ENCODE measurements around the gene LRIT3. TPM values are rescaled to one million over a fixed set of nuclear protein-coding genes. Genes with fewer than 3 reads are reported as not detected.

The LRIT3 gene
- polyA plus RNA-seq, 10 donors, result 0.10 to 0.69 (median 0.25) TPM

GRCh38 chr4:109908731-109909130 is 60.8 kb downstream of the LRIT3 start:
- DNase-seq, result no peak

GRCh38 chr4:109910256-109910655 is 62.3 kb downstream of the LRIT3 start:
- DNase-seq, result no peak

- DNase-seq, result no peak
Observed at GRCh38 chr4:109912706-109913595, 65.0 kb downstream of the LRIT3 start, which contains the start of gene EGF. Gene EGF, plus strand, starts transcription at chr4:109912883. Its CDS starts 453 bp downstream, at chr4:109913336.

- no peak for DNase-seq
Observed at GRCh38 chr4:109913596-109914241, 65.8 kb downstream of the LRIT3 start.

GRCh38 chr4:109914322-109914721 is 66.4 kb downstream of the LRIT3 start:
- no peak for DNase-seq

GRCh38 chr4:109915385-109916026 is 67.6 kb downstream of the LRIT3 start:
- no peak for DNase-seq

GRCh38 chr4:109916027-109916409 is 68.1 kb downstream of the LRIT3 start:
- no peak for DNase-seq

- peak in 1 of 3 donors; percentile 86 for DNase-seq
Observed at GRCh38 chr4:109921384-109921808, 73.5 kb downstream of the LRIT3 start.

Other genes starting within 250 kb of the LRIT3 start
- 10 to 100 TPM; 11.4 to 20.3 (median 17.1) TPM for gene CASP6, start 144.7 kb upstream of the LRIT3 start, polyA plus RNA-seq (ENCODE audit: insufficient read length in 10 of 10)
- 10 to 100 TPM; 11.8 to 28.4 (median 15.7) TPM for gene PLA2G12A, start 118.0 kb upstream of the LRIT3 start, polyA plus RNA-seq (ENCODE audit: insufficient read length in 10 of 10)
- 1 to 10 TPM; 5.0 to 9.2 (median 7.2) TPM for gene CFI, start 46.1 kb upstream of the LRIT3 start, polyA plus RNA-seq (ENCODE audit: insufficient read length in 10 of 10)
- gene GAR1, start 32.3 kb upstream of the LRIT3 start, polyA plus RNA-seq (ENCODE audit: insufficient read length in 10 of 10), result 10 to 100 TPM; 24.9 to 40.8 (median 27.9) TPM
- gene RRH, start 20.1 kb upstream of the LRIT3 start, polyA plus RNA-seq (ENCODE audit: insufficient read length in 10 of 10), result under 1 TPM; 0.15 to 0.64 (median 0.32) TPM
- 10 to 100 TPM in 4 of 10 donors, 1 to 10 TPM in 6; 3.3 to 16.7 (median 8.5) TPM for gene EGF, start 64.8 kb downstream of the LRIT3 start, polyA plus RNA-seq (ENCODE audit: insufficient read length in 10 of 10)